ENCODE measurements around the gene RPL26. TPM values are rescaled to one million over a fixed set of nuclear protein-coding genes. Genes with fewer than 3 reads are reported as not detected.
A peak's percentile ranks its signal among the peaks of the same experiment; 100 is the strongest.

Gene RPL26
- polyA plus RNA-seq, 6 donors from 2014 or later = 1,225 to 2,056 (median 1,703) TPM

GRCh38 chr17:8372422-8372821 is 10.6 kb downstream of the RPL26 start:
- H3K36me3 Mint-ChIP-seq = peaks cover 0 to 8% of the 10 kb centered on the region in 2 donors
- no peaks in the 10 kb centered on the region for H3K9me3 Mint-ChIP-seq
- no peak for DNase-seq
- H3K27me3 Mint-ChIP-seq = no peaks in the 10 kb centered on the region
- peaks cover 19 to 45% (median 30%) of the 10 kb centered on the region in 3 donors for H3K4me1 Mint-ChIP-seq
- peak overlapping the region in 1 of 8 donors; percentile 45 for H3K4me3 Mint-ChIP-seq
- no peak overlapping the region for H3K27ac Mint-ChIP-seq
- ATAC-seq (ENCODE audit: low read depth in 2 of 2) = no peak

GRCh38 chr17:8371786-8372185 is 11.2 kb downstream of the RPL26 start:
- H3K4me3 Mint-ChIP-seq = peak overlapping the region in 2 of 8 donors; percentile 12 to 75
- H3K4me1 Mint-ChIP-seq = peaks cover 19 to 41% (median 26%) of the 10 kb centered on the region in 3 donors
- peak overlapping the region in 1 of 6 donors; percentile 66 for H3K27ac Mint-ChIP-seq
- no peaks in the 10 kb centered on the region for H3K9me3 Mint-ChIP-seq
- no peak for ATAC-seq (ENCODE audit: low read depth in 2 of 2)
- DNase-seq = no peak
- peaks cover 0 to 8% of the 10 kb centered on the region in 2 donors for H3K36me3 Mint-ChIP-seq
- H3K27me3 Mint-ChIP-seq = no peaks in the 10 kb centered on the region

- Mint-ChIP-seq H3K9me3 (no peaks in the 10 kb centered on the region), H3K27ac (peak overlapping the region in 5 of 6 donors; percentile 49 to 91 (median 61)), H3K4me3 (peak overlapping the region in 4 of 8 donors; percentile 5 to 51 (median 38)), H3K4me1 (peaks cover 8 to 27% (median 17%) of the 10 kb centered on the region in 3 donors), H3K36me3 (peaks cover 0 to 8% of the 10 kb centered on the region in 2 donors), H3K27me3 (no peaks in the 10 kb centered on the region)
- DNase-seq = no peak
- ATAC-seq (ENCODE audit: low read depth in 2 of 2) = peak; percentile 55 to 57
Observed at GRCh38 chr17:8369944-8370343, 13.0 kb downstream of the RPL26 start.

- H3K9me3 Mint-ChIP-seq = no peaks in the 10 kb centered on the region
- peaks cover 8 to 27% (median 17%) of the 10 kb centered on the region in 3 donors for H3K4me1 Mint-ChIP-seq
- no peaks in the 10 kb centered on the region for H3K27me3 Mint-ChIP-seq
- no peak overlapping the region for H3K27ac Mint-ChIP-seq
- no peak overlapping the region for H3K4me3 Mint-ChIP-seq
- ATAC-seq (ENCODE audit: low read depth in 2 of 2) (no peak), DNase-seq (no peak)
- H3K36me3 Mint-ChIP-seq = peaks cover 0 to 8% of the 10 kb centered on the region in 2 donors
Observed at GRCh38 chr17:8368193-8368592, 14.8 kb downstream of the RPL26 start.

- Mint-ChIP-seq H3K4me1 (peaks cover 8 to 19% (median 17%) of the 10 kb centered on the region in 3 donors), H3K27ac (no peak overlapping the region), H3K36me3 (peaks cover 0 to 8% of the 10 kb centered on the region in 2 donors), H3K9me3 (no peaks in the 10 kb centered on the region), H3K27me3 (no peaks in the 10 kb centered on the region), H3K4me3 (no peak overlapping the region)
- ATAC-seq (ENCODE audit: low read depth in 2 of 2) (no peak), DNase-seq (no peak)
Observed at GRCh38 chr17:8366231-8366630, 16.8 kb downstream of the RPL26 start.

GRCh38 chr17:8365143-8365542 is 17.9 kb downstream of the RPL26 start:
- Mint-ChIP-seq H3K4me1 (peaks cover 6 to 14% (median 13%) of the 10 kb centered on the region in 3 donors), H3K27me3 (no peaks in the 10 kb centered on the region), H3K36me3 (peaks cover 0 to 8% of the 10 kb centered on the region in 2 donors), H3K9me3 (no peaks in the 10 kb centered on the region), H3K27ac (no peak overlapping the region), H3K4me3 (no peak overlapping the region)
- DNase-seq (no peak), ATAC-seq (ENCODE audit: low read depth in 2 of 2) (no peak)

GRCh38 chr17:8362651-8363332 is 20.2 kb downstream of the RPL26 start:
- DNase-seq (no peak), ATAC-seq (ENCODE audit: low read depth in 2 of 2) (no peak)
- H3K4me1 Mint-ChIP-seq = peaks cover 0 to 8% (median 6%) of the 10 kb centered on the region in 3 donors
- H3K9me3 Mint-ChIP-seq = no peaks in the 10 kb centered on the region
- H3K36me3 Mint-ChIP-seq = no peaks in the 10 kb centered on the region
- no peaks in the 10 kb centered on the region for H3K27me3 Mint-ChIP-seq
- H3K27ac Mint-ChIP-seq = no peak overlapping the region
- no peak overlapping the region for H3K4me3 Mint-ChIP-seq

- peaks cover 0 to 8% (median 0%) of the 10 kb centered on the region in 3 donors for H3K4me1 Mint-ChIP-seq
- H3K9me3 Mint-ChIP-seq = no peaks in the 10 kb centered on the region
- no peaks in the 10 kb centered on the region for H3K36me3 Mint-ChIP-seq
- H3K4me3 Mint-ChIP-seq = no peak overlapping the region
- DNase-seq = no peak
- no peaks in the 10 kb centered on the region for H3K27me3 Mint-ChIP-seq
- ATAC-seq (ENCODE audit: low read depth in 2 of 2) = no peak
- H3K27ac Mint-ChIP-seq = peak overlapping the region in 1 of 6 donors; percentile 41
Observed at GRCh38 chr17:8360751-8361150, 22.2 kb downstream of the RPL26 start.

- Mint-ChIP-seq H3K27ac (no peak overlapping the region), H3K4me3 (no peak overlapping the region), H3K4me1 (peaks cover 0 to 8% (median 0%) of the 10 kb centered on the region in 3 donors), H3K27me3 (no peaks in the 10 kb centered on the region), H3K36me3 (no peaks in the 10 kb centered on the region), H3K9me3 (no peaks in the 10 kb centered on the region)
- ATAC-seq (ENCODE audit: low read depth in 2 of 2) (no peak), DNase-seq (no peak)
Observed at GRCh38 chr17:8360260-8360659, 22.7 kb downstream of the RPL26 start.

- H3K4me3 Mint-ChIP-seq = no peak overlapping the region
- no peaks in the 10 kb centered on the region for H3K27me3 Mint-ChIP-seq
- H3K9me3 Mint-ChIP-seq = no peaks in the 10 kb centered on the region
- H3K4me1 Mint-ChIP-seq = peaks cover 0 to 8% (median 0%) of the 10 kb centered on the region in 3 donors
- H3K36me3 Mint-ChIP-seq = no peaks in the 10 kb centered on the region
- ATAC-seq (ENCODE audit: low read depth in 2 of 2) (no peak), DNase-seq (no peak)
- H3K27ac Mint-ChIP-seq = peak overlapping the region in 2 of 6 donors; percentile 24 to 48
Observed at GRCh38 chr17:8359769-8360168, 23.2 kb downstream of the RPL26 start.

- Mint-ChIP-seq H3K9me3 (no peaks in the 10 kb centered on the region), H3K27me3 (no peaks in the 10 kb centered on the region), H3K4me1 (peaks cover 0 to 8% (median 0%) of the 10 kb centered on the region in 3 donors), H3K36me3 (no peaks in the 10 kb centered on the region), H3K4me3 (no peak overlapping the region), H3K27ac (peak overlapping the region in 1 of 6 donors; percentile 32)
- DNase-seq = no peak
- ATAC-seq (ENCODE audit: low read depth in 2 of 2) = no peak
Observed at GRCh38 chr17:8357910-8358309, 25.1 kb downstream of the RPL26 start.

- Mint-ChIP-seq H3K4me1 (peaks cover 0 to under 1% (median 0%) of the 10 kb centered on the region in 3 donors), H3K27me3 (peaks cover 5 to 13% (median 8%) of the 10 kb centered on the region in 3 donors), H3K4me3 (no peak overlapping the region), H3K9me3 (no peaks in the 10 kb centered on the region), H3K27ac (peak overlapping the region in 1 of 6 donors; percentile 71), H3K36me3 (no peaks in the 10 kb centered on the region)
- no peak for ATAC-seq (ENCODE audit: low read depth in 2 of 2)
- no peak for DNase-seq
Observed at GRCh38 chr17:8354236-8354635, 28.8 kb downstream of the RPL26 start.

GRCh38 chr17:8353736-8354135 is 29.3 kb downstream of the RPL26 start:
- no peak for DNase-seq
- Mint-ChIP-seq H3K27me3 (peaks cover 5 to 13% (median 8%) of the 10 kb centered on the region in 3 donors), H3K36me3 (no peaks in the 10 kb centered on the region), H3K9me3 (no peaks in the 10 kb centered on the region), H3K4me1 (no peaks in the 10 kb centered on the region), H3K4me3 (no peak overlapping the region), H3K27ac (no peak overlapping the region)
- ATAC-seq (ENCODE audit: low read depth in 2 of 2) = no peak

- H3K36me3 Mint-ChIP-seq = no peaks in the 10 kb centered on the region
- peaks cover 0 to 3% (median 0%) of the 10 kb centered on the region in 3 donors for H3K4me1 Mint-ChIP-seq
- H3K27ac Mint-ChIP-seq = no peak overlapping the region
- H3K27me3 Mint-ChIP-seq = peaks cover 20 to 35% (median 22%) of the 10 kb centered on the region in 3 donors
- H3K9me3 Mint-ChIP-seq = no peaks in the 10 kb centered on the region
- ATAC-seq (ENCODE audit: low read depth in 2 of 2) = no peak
- no peak for DNase-seq
- H3K4me3 Mint-ChIP-seq = no peak overlapping the region
Observed at GRCh38 chr17:8350339-8350738, 32.7 kb downstream of the RPL26 start.

All from naive B cell (primary cell).